G401.6 (cell line): ENCODE results near the gene SP110.
"Not testable (repeated sequence)": the region's sequence is repeated elsewhere in the genome, so short reads cannot be mapped to it uniquely, and the experiment has no call there.

ENCODE experiments used
- FAIRE-seq: peaks from 2 replicates; lab custom pipeline; 2012; peaks lifted over from hg19 to GRCh38; lab: Jason Lieb, UNC

Gene SP110

GRCh38 chr2:230219419-230220331, at the start of gene SP110:
SP110 (minus strand) TSS chr2:230219984; CDS start chr2:230216927, 3,057 bp downstream.
- peak; percentile 76 for FAIRE-seq

- no peak for FAIRE-seq
Measured at GRCh38 chr2:230268606-230269243, 48.9 kb upstream of the SP110 start.

- FAIRE-seq = no peak
Measured at GRCh38 chr2:230267556-230267955, 47.8 kb upstream of the SP110 start.

- no peak for FAIRE-seq
Measured at GRCh38 chr2:230267059-230267458, 47.3 kb upstream of the SP110 start.

- no peak for FAIRE-seq
Measured at GRCh38 chr2:230266638-230267037, 46.9 kb upstream of the SP110 start.

- not testable (repeated sequence) for FAIRE-seq
Measured at GRCh38 chr2:230264945-230265344, 45.2 kb upstream of the SP110 start.

GRCh38 chr2:230262246-230262645, 42.5 kb upstream of the SP110 start:
- no peak for FAIRE-seq

- FAIRE-seq = no peak
Measured at GRCh38 chr2:230258483-230258882, 38.7 kb upstream of the SP110 start.

- no peak for FAIRE-seq
Measured at GRCh38 chr2:230256733-230257332, 37.0 kb upstream of the SP110 start.

- FAIRE-seq = no peak
Measured at GRCh38 chr2:230254152-230254881, 34.5 kb upstream of the SP110 start.

- no peak for FAIRE-seq
Measured at GRCh38 chr2:230250231-230250630, 30.4 kb upstream of the SP110 start.

- no peak for FAIRE-seq
Measured at GRCh38 chr2:230246206-230246605, 26.4 kb upstream of the SP110 start.

- no peak for FAIRE-seq
Measured at GRCh38 chr2:230244211-230244610, 24.4 kb upstream of the SP110 start.

GRCh38 chr2:230234845-230235244, 15.1 kb upstream of the SP110 start:
- no peak for FAIRE-seq

GRCh38 chr2:230234122-230234722, 14.4 kb upstream of the SP110 start:
- no peak for FAIRE-seq

- no peak for FAIRE-seq
Measured at GRCh38 chr2:230231251-230231650, 11.5 kb upstream of the SP110 start.

GRCh38 chr2:230230496-230231200, 10.9 kb upstream of the SP110 start:
- no peak for FAIRE-seq

- no peak for FAIRE-seq
Measured at GRCh38 chr2:230230087-230230486, 10.3 kb upstream of the SP110 start.

- no peak for FAIRE-seq
Measured at GRCh38 chr2:230227216-230227615, 7.4 kb upstream of the SP110 start.

- FAIRE-seq = no peak
Measured at GRCh38 chr2:230226051-230226551, 6.3 kb upstream of the SP110 start.

- FAIRE-seq = no peak
Measured at GRCh38 chr2:230225486-230225885, 5.7 kb upstream of the SP110 start, which contains the start of gene SP140. SP140 (plus strand) TSS chr2:230225736; CDS start chr2:230225845, 109 bp downstream.
